Choroid plexus epithelial cell (primary cell): ENCODE measurements around the gene TMEM204.

Source experiments
- DNase-seq: peaks from one replicate; pipeline ENCODE4 v3.0.0-alpha.2; 2010; ENCODE audit warnings: low read depth
- H3K4me3 ChIP-seq: 2 replicates; pipeline ENCODE4 v1.5.1; 2011; ENCODE audit warnings: low read depth, mild to moderate bottlenecking, control low read depth, low read length, moderate library complexity
- TF ChIP-seq, protein P1 (sequence below): conservative IDR thresholded peaks from 2 replicates; pipeline ENCODE4 v1.5.1; 2011; ENCODE audit warnings: low read depth, mild to moderate bottlenecking, control low read depth, inconsistent platforms, low read length, moderate library complexity

Gene TMEM204

DNA sequence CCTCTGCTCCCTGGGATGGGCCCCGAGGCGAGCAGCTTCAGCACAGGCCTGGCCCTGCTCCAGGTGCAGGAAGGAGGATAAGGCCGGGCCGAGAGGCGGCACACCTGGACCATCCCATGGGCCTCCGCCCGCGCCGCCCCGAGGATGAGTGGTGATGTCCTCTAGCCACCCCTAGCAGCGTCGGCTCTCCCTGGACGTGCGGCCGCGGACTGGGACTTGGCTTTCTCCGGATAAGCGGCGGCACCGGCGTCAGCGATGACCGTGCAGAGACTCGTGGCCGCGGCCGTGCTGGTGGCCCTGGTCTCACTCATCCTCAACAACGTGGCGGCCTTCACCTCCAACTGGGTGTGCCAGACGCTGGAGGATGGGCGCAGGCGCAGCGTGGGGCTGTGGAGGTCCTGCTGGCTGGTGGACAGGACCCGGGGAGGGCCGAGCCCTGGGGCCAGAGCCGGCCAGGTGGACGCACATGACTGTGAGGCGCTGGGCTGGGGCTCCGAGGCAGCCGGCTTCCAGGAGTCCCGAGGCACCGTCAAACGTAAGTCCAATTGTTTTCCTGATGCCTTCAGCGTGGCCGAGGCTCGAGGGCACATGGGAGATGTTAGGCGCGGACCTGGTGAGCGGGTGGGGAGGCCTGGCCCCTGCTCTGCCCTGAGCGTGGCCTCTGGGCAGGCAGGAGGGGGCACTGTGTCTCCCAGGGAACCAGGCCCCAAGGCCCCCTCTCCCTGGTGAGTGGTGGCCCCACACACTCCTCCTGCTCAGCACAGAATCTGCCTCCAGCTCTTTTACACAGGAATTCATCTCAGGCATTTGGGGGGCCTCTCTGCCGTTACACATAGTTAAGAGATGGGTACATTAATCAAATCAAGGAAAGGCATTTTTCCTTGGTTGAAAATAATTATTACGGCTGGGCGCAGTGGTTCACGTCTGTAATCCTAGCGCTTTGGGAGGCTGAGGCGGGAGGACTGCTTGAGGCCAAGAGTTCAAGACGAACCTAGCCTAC, 855 bp downstream of the TMEM204 start:
- H3K4me3 ChIP-seq: peak overlapping the region; percentile 63
- TF ChIP-seq, protein P1, sequence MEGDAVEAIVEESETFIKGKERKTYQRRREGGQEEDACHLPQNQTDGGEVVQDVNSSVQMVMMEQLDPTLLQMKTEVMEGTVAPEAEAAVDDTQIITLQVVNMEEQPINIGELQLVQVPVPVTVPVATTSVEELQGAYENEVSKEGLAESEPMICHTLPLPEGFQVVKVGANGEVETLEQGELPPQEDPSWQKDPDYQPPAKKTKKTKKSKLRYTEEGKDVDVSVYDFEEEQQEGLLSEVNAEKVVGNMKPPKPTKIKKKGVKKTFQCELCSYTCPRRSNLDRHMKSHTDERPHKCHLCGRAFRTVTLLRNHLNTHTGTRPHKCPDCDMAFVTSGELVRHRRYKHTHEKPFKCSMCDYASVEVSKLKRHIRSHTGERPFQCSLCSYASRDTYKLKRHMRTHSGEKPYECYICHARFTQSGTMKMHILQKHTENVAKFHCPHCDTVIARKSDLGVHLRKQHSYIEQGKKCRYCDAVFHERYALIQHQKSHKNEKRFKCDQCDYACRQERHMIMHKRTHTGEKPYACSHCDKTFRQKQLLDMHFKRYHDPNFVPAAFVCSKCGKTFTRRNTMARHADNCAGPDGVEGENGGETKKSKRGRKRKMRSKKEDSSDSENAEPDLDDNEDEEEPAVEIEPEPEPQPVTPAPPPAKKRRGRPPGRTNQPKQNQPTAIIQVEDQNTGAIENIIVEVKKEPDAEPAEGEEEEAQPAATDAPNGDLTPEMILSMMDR: no peak
- DNase-seq: no peak

DNA sequence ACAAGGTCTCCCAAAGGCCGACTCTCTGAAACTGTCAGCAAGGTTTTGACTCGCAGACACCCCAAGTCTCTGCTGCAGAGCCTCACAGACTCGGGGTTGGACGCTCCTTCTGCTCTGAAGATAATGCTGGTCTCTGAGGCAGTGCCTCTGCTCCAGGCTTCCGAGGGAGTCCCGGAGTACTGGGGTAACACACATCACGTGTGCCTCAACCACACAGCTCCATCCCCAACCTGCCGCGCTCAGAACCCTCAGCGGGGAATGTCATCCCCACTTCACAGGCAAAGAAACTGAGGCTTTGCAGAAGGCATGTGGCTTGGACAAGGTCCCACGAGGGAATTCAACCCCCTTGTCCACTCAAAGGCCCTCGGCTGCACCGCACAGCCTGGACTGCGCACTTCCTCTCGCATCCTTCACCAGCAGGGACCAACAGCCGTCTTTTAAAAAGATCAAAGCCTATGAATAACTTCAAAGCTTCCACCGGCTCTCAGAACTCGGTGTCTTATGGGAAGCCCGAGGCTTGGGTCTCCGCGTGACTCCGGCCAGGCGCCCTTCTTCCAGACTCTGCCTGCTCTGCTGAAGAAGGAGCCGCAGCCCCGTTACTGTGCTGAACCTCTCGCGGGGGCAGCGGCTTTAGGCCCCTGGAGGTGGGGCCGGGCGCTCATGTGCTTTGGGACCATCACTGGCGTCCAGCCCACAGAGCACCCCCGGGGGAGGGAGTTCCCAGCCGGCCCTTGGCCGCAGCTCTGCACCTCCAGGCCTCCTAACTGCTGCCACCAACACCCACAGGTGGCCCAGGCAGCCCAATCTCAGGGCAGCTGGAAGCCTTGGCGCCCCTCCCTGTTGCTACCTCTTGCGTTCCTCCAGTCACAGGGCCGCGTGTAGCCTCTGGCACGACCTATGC, 2.2 kb downstream of the TMEM204 start:
- peak overlapping the region; percentile 63 for H3K4me3 ChIP-seq
- TF ChIP-seq, protein P1: no peak
- DNase-seq: peak; percentile 64

DNA sequence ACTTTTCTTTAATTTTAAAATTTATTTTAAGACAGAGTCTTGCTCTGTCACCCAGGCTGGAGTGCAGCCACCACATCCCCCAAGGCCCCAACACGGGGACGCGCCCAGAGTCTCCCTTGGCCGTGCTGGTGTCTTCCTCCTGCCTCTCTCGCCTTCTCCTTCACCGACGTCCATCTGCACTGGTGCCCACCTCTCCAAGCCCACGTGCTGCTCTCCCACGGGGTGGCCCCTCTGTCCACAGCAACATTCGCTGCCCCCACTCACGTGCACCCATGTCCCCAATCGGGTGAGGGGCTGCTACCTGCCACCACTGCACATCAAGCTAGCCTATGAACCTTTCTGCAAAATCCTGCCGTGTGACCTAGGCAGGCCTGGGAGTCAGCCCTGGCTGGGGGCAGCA, 3.1 kb downstream of the TMEM204 start:
- TF ChIP-seq, protein P1: no peak
- H3K4me3 ChIP-seq: no peak overlapping the region
- DNase-seq: no peak

DNA sequence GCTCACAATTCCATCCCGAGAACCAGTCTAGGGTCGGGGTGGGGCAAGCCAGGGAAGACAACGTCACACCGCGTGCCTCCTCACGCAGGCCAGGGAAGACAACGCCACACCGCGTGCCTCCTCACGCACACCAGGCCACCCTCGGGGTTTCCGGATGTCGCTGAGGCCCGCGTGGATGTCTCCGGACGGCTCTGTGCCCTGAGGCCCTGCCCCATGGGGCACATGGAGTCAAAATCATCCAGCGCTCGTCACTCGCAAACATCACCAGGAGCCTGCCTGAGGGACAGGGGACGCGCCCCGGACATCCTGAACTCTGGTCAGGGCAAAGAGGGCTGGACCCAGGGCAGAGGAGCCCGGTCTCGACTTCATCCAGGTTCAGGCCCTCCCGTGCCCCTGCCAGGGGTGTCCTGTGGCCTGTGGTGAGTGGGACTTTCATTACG, 3.7 kb downstream of the TMEM204 start:
- H3K4me3 ChIP-seq: no peak overlapping the region
- TF ChIP-seq, protein P1: no peak
- no peak for DNase-seq

DNA sequence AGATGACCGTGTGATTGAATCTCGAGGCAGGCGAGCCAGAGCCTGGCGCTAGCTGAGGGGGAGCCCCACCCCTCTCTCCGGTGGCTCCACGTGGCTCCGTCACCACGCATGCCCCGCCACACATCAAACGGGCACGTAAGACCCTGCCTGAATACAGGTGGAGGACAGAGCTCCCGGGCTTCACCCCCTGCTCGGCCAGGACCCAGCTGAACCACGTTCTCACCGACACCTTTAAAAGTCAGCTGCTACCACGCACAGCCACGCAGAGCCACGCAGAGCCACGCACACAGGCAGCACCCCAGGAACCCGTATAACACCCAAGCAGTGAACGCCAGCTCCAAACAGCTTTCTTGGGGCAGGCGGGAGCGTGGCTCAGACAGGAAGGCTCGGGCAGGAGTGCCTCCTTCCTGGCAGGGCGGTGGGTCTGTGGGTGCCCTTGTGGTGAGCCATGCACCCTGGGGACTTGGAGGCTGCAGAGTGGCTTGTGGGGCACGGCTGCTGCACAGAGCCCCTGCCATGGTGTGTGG, 4.4 kb downstream of the TMEM204 start:
- TF ChIP-seq, protein P1: no peak
- no peak overlapping the region for H3K4me3 ChIP-seq
- no peak for DNase-seq

DNA sequence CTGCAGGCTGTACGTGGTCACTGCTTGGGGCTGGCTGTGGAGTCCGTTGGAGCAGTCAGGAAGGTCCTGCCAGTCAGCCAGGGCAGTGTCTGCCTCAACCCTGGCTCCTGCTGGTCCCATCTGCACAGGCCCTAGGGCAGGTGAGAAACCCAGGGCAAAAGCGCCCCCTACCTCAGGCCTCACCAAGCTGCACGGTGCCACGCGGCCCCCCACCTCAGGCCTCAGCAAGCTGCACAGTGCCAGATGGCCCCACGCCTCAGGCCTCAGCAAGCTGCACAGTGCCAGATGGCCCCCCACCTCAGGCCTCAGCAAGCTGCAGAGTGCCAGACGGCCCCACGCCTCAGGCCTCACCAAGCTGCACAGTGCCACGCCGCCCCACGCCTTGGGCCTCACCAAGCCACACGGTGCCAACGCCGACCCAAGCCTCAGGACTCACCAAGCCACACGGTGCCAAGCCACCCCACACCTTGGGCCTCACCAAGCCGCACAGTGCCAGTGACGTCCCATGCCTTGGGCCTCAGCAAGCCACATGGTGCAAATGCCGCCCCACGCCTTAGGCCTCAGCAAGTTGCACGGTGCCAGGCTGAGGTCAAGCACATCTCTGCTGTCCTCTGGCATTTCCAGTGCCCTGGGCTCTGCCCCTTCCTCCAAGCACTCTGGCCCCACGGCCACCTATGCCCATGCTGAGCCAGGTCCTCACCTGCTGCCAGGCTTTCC, 5.5 kb downstream of the TMEM204 start:
- TF ChIP-seq, protein P1: no peak
- no peak overlapping the region for H3K4me3 ChIP-seq
- DNase-seq: no peak
